GM13977 (cell line): ENCODE data around the gene ACP7.

ENCODE experiments used
- DNase-seq: peaks from one replicate; pipeline ENCODE4 v3.0.0; 2012; ENCODE audit warnings: low spot score
- in situ Hi-C: fragments of 300-500 bp; cut with MboI; formaldehyde crosslinking; loops from one replicate; pipeline ENCODE4 v1.12.0; 2022; ENCODE audit warnings: low sequenced_read_pairs, low pct_unique_long_range_greater_than_20kb, mixed read lengths, inconsistent platforms; ENCODE audit not compliant: unreplicated experiment
- TF ChIP-seq, protein P1 (sequence below): IDR thresholded peaks from 2 replicates; pipeline ENCODE4 v1.5.1; 2012; ENCODE audit warnings: mild to moderate bottlenecking, control low read depth; ENCODE audit not compliant: insufficient read depth; ENCODE audit errors: extremely low read depth, missing control alignments

The ACP7 gene

DNA sequence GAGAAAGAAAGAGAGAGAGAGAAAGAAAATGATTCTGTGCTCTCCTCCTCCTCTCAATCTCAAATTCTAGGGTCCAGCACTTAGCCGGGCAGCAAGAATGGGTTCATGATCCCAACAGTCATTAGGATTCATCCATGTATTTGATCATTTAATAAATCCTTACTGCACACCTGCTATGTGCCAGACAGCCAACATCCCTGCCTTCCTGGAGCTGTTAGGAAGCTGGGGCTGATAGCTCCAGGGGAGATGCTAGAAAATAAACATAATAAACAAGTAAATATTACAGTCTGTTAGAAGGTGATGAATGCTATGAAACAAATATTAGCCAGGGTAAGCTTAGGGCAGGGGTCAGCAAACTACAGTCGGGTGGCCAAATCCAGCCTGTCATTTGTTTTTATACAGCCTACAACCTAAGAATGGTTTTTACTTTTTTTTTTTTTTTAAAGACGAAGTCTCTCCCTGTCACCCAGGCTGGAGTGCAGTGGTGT, 9.9 kb upstream of the ACP7 start:
- in situ Hi-C loops, result no loop called here
- TF ChIP-seq, protein P1, sequence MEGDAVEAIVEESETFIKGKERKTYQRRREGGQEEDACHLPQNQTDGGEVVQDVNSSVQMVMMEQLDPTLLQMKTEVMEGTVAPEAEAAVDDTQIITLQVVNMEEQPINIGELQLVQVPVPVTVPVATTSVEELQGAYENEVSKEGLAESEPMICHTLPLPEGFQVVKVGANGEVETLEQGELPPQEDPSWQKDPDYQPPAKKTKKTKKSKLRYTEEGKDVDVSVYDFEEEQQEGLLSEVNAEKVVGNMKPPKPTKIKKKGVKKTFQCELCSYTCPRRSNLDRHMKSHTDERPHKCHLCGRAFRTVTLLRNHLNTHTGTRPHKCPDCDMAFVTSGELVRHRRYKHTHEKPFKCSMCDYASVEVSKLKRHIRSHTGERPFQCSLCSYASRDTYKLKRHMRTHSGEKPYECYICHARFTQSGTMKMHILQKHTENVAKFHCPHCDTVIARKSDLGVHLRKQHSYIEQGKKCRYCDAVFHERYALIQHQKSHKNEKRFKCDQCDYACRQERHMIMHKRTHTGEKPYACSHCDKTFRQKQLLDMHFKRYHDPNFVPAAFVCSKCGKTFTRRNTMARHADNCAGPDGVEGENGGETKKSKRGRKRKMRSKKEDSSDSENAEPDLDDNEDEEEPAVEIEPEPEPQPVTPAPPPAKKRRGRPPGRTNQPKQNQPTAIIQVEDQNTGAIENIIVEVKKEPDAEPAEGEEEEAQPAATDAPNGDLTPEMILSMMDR, result no peak

DNA sequence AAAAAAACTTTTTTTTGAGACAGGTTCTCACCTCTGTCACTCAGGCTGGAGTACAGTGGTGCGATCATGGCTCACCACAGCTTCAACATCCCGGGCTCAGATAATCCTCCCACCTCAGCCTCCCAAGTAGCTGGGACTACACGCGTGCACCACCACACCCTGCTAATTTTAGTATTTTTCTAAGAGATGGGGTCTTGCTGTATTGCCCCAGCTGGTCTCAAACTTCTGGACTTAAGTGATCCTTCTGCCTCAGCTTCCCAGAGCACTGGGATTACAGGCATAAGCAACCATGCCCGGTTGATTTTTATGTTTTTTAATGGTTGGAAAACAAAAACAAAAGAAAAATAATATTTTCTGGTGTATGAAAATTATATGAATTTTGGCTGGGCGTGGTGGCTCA, 9.2 kb upstream of the ACP7 start:
- TF ChIP-seq, protein P1, result no peak
- DNase-seq, result no peak
- in situ Hi-C loops, result no loop called here

More for the DNA sequence above, 9.9 kb upstream of the ACP7 start:
- DNase-seq, result no peak

DNA sequence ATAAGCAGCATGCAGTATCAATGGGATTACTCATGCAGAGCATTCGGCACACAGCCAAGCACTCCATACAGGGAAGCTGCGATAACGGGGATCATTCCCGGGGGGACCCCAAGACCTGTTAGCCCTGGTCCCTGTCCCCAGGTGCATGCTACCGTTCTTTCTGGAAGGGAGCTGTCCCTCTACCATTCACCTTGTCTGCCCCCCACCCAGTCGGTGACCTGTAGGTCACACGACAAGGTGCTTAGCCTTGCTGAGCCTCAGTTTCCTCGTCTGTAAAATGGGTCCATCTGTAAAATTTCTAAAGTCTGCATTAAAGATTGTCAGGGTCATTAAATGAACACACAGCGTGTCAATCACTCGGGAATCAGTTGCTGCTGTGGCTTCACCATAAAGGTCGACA, 6.8 kb upstream of the ACP7 start:
- in situ Hi-C loops, result no loop called here
- TF ChIP-seq, protein P1, result no peak
- no peak for DNase-seq

DNA sequence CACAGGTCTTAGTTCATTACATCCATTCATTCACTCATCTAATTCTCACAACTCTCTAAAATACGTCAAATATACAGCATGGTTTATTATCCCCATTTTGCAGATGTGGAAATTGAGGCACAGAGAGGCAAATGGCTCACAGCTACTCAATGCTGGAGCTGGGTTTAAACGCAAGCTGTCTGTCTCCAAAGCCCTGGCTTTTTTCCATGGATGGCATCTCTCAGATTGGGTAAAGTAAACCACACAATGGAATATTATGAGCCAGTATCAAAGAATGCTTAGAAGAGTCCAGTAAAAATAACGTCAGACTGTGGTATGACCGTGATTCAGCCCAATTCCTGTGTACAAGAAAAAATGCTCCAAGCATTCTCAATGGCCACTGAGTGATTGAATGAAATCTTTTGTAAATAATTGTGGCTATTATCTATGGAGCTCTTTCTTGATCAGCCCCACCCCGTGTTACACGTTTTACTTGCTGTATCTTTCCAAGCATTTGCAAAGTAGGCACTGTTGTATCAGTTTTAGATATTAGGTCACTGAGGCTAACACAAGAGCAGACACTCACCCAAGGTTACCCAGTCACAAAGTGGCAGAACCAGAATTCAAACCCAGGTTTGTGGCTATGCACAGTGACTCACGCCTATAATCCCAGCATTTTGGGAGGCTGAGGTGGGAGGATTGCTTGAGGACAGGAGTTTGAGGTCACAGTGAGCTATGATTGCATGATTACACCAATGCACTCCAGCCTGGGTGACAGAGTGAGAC, 5.5 kb upstream of the ACP7 start:
- in situ Hi-C loops, result no loop called here
- TF ChIP-seq, protein P1, result no peak
- no peak for DNase-seq

DNA sequence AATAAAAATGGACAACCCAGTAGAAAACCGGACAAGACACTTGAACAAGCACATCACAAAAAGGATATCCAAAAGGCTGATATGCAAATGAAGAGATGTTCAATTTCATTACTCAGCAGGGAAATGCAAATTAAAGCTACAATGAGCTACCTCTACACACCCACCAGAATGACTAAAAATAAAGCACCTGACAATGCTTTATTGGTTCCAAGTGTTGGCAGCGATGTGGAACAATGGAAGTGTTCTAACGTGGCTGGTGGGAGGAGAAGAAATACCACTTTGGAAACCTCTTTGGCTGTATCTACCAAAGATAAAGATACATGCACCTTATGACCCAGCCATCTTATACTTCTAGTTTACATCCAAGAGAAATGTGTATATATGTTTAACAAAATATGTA, 3.7 kb upstream of the ACP7 start:
- no peak for DNase-seq
- in situ Hi-C loops, result no loop called here

DNA sequence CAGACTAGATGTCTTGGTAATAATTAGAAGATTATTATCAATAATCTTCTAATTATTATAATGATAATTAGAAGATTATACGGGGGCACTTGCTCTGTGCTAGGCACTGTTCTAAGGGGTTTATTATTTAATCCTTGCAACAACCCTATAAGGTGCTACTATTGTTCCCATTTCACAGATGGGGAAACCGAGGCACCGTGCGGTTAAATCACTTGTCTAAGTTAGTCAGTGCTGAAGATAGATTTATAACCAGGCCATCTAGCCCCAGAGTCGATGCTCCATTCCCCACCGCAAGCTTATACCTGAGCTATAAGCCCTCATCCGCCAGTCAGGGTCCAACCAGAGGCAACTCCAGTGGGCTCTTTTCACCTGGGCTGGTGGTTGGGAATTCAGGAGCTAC, 2.0 kb upstream of the ACP7 start:
- DNase-seq, result no peak
- TF ChIP-seq, protein P1, result no peak
- in situ Hi-C loops, result no loop called here

More for the DNA sequence above, 3.7 kb upstream of the ACP7 start:
- TF ChIP-seq, protein P1, result no peak
